HepG2 (cell line): ENCODE data around the gene OR2K2. TPM values are rescaled to one million over a fixed set of nuclear protein-coding genes. Genes with fewer than 3 reads are reported as not detected.

Source experiments
- AKAP8 ChIP-seq: sonication (generic); formaldehyde crosslinking; IDR thresholded peaks from 2 replicates; pipeline ENCODE4 v1.5.1; 2020; ENCODE audit warnings: mild to moderate bottlenecking, missing genetic modification reagents
- ATF7 ChIP-seq, 2 experiments: fragments of 450-650 bp in 1 of 2; sonication (generic) in 1 of 2; formaldehyde crosslinking in 1 of 2; IDR thresholded peaks; 2 replicates each; pipeline versions ENCODE4 v1.4.0 to v1.6.1; 2016 to 2020; ENCODE audit warnings: antibody characterized with exemption in 1 of 2, mild to moderate bottlenecking in 1 of 2, missing genetic modification reagents in 1 of 2
- CBFB ChIP-seq: sonication (generic); formaldehyde crosslinking; IDR thresholded peaks from 2 replicates; pipeline ENCODE4 v1.4.0; 2020; ENCODE audit warnings: missing genetic modification reagents
- CCAR2 ChIP-seq: fragments of 200-400 bp; formaldehyde crosslinking; optimal IDR thresholded peaks from 2 replicates; pipeline ENCODE3; 2018; ENCODE audit warnings: low read depth, mild to moderate bottlenecking, low read length, moderate library complexity
- ETV5 ChIP-seq: IDR thresholded peaks from 2 replicates; pipeline ENCODE4 v1.6.1; 2018; ENCODE audit warnings: missing biosample characterization, missing genetic modification reagents, inconsistent platforms, borderline replicate concordance
- HIVEP1 ChIP-seq: sonication (generic); formaldehyde crosslinking; IDR thresholded peaks from 2 replicates; pipeline ENCODE4 v1.4.0; 2020; ENCODE audit warnings: mild to moderate bottlenecking, missing genetic modification reagents
- HNF4A ChIP-seq: sonication (generic); formaldehyde crosslinking; IDR thresholded peaks from 2 replicates; pipeline ENCODE4 v1.4.0; 2020; ENCODE audit warnings: missing genetic modification reagents
- IRX3 ChIP-seq: sonication (generic); formaldehyde crosslinking; IDR thresholded peaks from 2 replicates; pipeline ENCODE4 v1.8.1; 2023; ENCODE audit warnings: mild to moderate bottlenecking, low read depth, missing genetic modification reagents, borderline replicate concordance
- NCOA2 ChIP-seq: sonication (generic); formaldehyde crosslinking; IDR thresholded peaks from 2 replicates; pipeline ENCODE4 v1.8.0; 2022; ENCODE audit warnings: inconsistent platforms
- NFKB2 ChIP-seq: sonication (generic); formaldehyde crosslinking; IDR thresholded peaks from 2 replicates; pipeline ENCODE4 v1.4.0; 2020; ENCODE audit warnings: missing genetic modification reagents, borderline replicate concordance
- PITX1 ChIP-seq: sonication (generic); formaldehyde crosslinking; IDR thresholded peaks from 2 replicates; pipeline ENCODE4 v1.5.1; 2020; ENCODE audit warnings: mild to moderate bottlenecking, missing genetic modification reagents
- RCOR2 ChIP-seq: IDR thresholded peaks from 2 replicates; pipeline ENCODE4 v1.6.1; 2016; ENCODE audit warnings: missing biosample characterization, missing genetic modification reagents
- SALL1 ChIP-seq: sonication (generic); formaldehyde crosslinking; IDR thresholded peaks from 2 replicates; pipeline ENCODE4 v1.8.0; 2022; ENCODE audit warnings: mild to moderate bottlenecking, missing genetic modification reagents
- SIX1 ChIP-seq: sonication (generic); formaldehyde crosslinking; IDR thresholded peaks from 2 replicates; pipeline ENCODE4 v1.4.0; 2020; ENCODE audit warnings: missing genetic modification reagents, borderline replicate concordance
- SNAI1 ChIP-seq: sonication (generic); formaldehyde crosslinking; IDR thresholded peaks from 2 replicates; pipeline ENCODE4 v1.5.0; 2020; ENCODE audit warnings: mild to moderate bottlenecking, missing genetic modification reagents, borderline replicate concordance
- TBP ChIP-seq: sonication (generic); formaldehyde crosslinking; IDR thresholded peaks from 2 replicates; pipeline ENCODE4 v1.5.0; 2020; ENCODE audit warnings: missing genetic modification reagents
- THAP11 ChIP-seq: IDR thresholded peaks from 2 replicates; pipeline ENCODE4 v1.6.1; 2016; ENCODE audit warnings: missing biosample characterization, missing genetic modification reagents
- TMF1 ChIP-seq: sonication (generic); formaldehyde crosslinking; IDR thresholded peaks from 2 replicates; pipeline ENCODE4 v1.8.1; 2022; ENCODE audit warnings: low read depth, missing genetic modification reagents
- ZKSCAN5 ChIP-seq: sonication (generic); formaldehyde crosslinking; IDR thresholded peaks from 2 replicates; pipeline ENCODE4 v1.5.1; 2020; ENCODE audit warnings: mild to moderate bottlenecking, missing genetic modification reagents
- ZNF205 ChIP-seq: IDR thresholded peaks from 2 replicates; pipeline ENCODE4 v1.6.1; 2018; ENCODE audit warnings: missing biosample characterization, missing genetic modification reagents
- ZNF468 ChIP-seq: sonication (generic); formaldehyde crosslinking; IDR thresholded peaks from 2 replicates; pipeline ENCODE4 v1.8.0; 2022; ENCODE audit warnings: mild to moderate bottlenecking, moderate library complexity, missing genetic modification reagents
- ZNF546 ChIP-seq: sonication (generic); formaldehyde crosslinking; conservative IDR thresholded peaks from 2 replicates; pipeline ENCODE4 v1.8.1; 2023; ENCODE audit warnings: mild to moderate bottlenecking, missing genetic modification reagents
- ZNF703 ChIP-seq: sonication (generic); formaldehyde crosslinking; IDR thresholded peaks from 2 replicates; pipeline ENCODE4 v1.5.1; 2020; ENCODE audit warnings: missing genetic modification reagents, mild to moderate bottlenecking, moderate library complexity, borderline replicate concordance
- polyA plus RNA-seq, 8 experiments: library from polyadenylated mRNA; depleted of rRNA in 3 of 8; stranded (reverse) in 7 of 8; unstranded in 1 of 8; fragments of >200 nt; fragmentation: Illumina TruSeq in 4 of 8; extraction: Trizol in 4 of 8; gene quantifications; 2 replicates each; pipeline versions ENCODE4 v1.2.1 to v1.2.3, GENCODE V29; 2011 to 2016; ENCODE audit warnings: low read depth in 4 of 8, missing spikeins in 1 of 8, mixed read lengths in 1 of 8; ENCODE audit not compliant: insufficient read depth in 1 of 8
- total RNA-seq, 5 experiments: library from RNA; depleted of rRNA; stranded (reverse); fragments of >200 nt; fragmentation: Illumina TruSeq; extraction: Trizol; gene quantifications; 2 replicates each; pipeline ENCODE4 v1.2.3, GENCODE V29; 2016; ENCODE audit warnings: low read depth in 1 of 5
- TF ChIP-seq, protein P1 (sequence below), 2 experiments: IDR thresholded peaks; 2 replicates each; pipeline ENCODE4 v1.6.1; 2011 to 2012; ENCODE audit warnings: low read length in 2 of 2, borderline replicate concordance in 1 of 2, low read depth in 1 of 2, mild to moderate bottlenecking in 1 of 2, moderate library complexity in 1 of 2
- TF ChIP-seq, protein P2 (sequence below): sonication (generic); formaldehyde crosslinking; IDR thresholded peaks from 2 replicates; pipeline ENCODE4 v1.5.0; 2020; ENCODE audit warnings: missing genetic modification reagents, mild to moderate bottlenecking, borderline replicate concordance
- TF ChIP-seq, protein P3 (sequence below): sonication (generic); formaldehyde crosslinking; IDR thresholded peaks from 2 replicates; pipeline ENCODE4 v1.5.0; 2020; ENCODE audit warnings: mild to moderate bottlenecking, missing genetic modification reagents

OR2K2 gene
- total and polyA plus RNA-seq, 2 of the 13 experiments (the other 11 are each of a cell fraction or from before 2014, with no cell fraction given), result not detected

DNA sequence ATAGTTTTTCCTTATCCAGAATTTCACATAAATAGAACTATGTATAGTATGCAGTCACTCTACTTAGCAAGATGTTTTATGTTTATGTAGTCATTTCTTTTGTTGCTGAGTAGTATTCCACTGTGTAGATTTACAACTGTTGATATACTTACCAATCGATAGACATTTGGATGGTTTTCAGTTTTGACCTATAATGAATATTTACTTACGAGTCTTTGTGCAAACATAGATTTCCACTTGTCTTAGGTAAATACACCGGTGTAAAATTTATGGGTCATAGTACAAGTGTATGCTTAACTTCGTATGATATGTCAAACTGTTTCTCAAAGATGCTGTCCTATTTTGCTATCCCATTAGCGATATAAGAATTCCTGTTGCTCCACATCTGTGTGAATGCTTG, 19.7 kb upstream of the OR2K2 start (continued):
- TF ChIP-seq SNAI1 (CRISPR knock-in tag) (no peak), THAP11 (CRISPR knock-in tag) (peak; percentile 58), HIVEP1 (no peak), TBP (CRISPR knock-in tag) (no peak), TMF1 (no peak), CCAR2 (no peak), CBFB (CRISPR knock-in tag) (0 out of 2 replicates have a peak, but pooled peaks have one; percentile 41), ZNF546 (no peak), RCOR2 (CRISPR knock-in tag) (peak; percentile 93), ZKSCAN5 (CRISPR knock-in tag) (no peak), ZNF205 (CRISPR knock-in tag) (0 out of 2 replicates have a peak, but pooled peaks have one; percentile 23), HNF4A (peak; percentile 82), ETV5 (CRISPR knock-in tag) (no peak; the same call in 1 of the 2 replicates), NCOA2 (CRISPR knock-in tag) (peak; percentile 83), ZNF468 (CRISPR knock-in tag) (no peak), ATF7 (IDR thresholded peaks at IDR 0.05) (no peak), ATF7 (CRISPR knock-in tag; IDR thresholded peaks at IDR 0.05) (no peak), ZNF703 (CRISPR knock-in tag) (no peak), IRX3 (no peak), SALL1 (CRISPR knock-in tag) (peak; percentile 39; the same call in 1 of the 2 replicates), NFKB2 (no peak), PITX1 (CRISPR knock-in tag) (0 out of 2 replicates have a peak, but pooled peaks have one; percentile 34), AKAP8 (CRISPR knock-in tag) (no peak), SIX1 (CRISPR knock-in tag) (peak; percentile 93; the same call in 1 of the 2 replicates)
- TF ChIP-seq, protein P1, sequence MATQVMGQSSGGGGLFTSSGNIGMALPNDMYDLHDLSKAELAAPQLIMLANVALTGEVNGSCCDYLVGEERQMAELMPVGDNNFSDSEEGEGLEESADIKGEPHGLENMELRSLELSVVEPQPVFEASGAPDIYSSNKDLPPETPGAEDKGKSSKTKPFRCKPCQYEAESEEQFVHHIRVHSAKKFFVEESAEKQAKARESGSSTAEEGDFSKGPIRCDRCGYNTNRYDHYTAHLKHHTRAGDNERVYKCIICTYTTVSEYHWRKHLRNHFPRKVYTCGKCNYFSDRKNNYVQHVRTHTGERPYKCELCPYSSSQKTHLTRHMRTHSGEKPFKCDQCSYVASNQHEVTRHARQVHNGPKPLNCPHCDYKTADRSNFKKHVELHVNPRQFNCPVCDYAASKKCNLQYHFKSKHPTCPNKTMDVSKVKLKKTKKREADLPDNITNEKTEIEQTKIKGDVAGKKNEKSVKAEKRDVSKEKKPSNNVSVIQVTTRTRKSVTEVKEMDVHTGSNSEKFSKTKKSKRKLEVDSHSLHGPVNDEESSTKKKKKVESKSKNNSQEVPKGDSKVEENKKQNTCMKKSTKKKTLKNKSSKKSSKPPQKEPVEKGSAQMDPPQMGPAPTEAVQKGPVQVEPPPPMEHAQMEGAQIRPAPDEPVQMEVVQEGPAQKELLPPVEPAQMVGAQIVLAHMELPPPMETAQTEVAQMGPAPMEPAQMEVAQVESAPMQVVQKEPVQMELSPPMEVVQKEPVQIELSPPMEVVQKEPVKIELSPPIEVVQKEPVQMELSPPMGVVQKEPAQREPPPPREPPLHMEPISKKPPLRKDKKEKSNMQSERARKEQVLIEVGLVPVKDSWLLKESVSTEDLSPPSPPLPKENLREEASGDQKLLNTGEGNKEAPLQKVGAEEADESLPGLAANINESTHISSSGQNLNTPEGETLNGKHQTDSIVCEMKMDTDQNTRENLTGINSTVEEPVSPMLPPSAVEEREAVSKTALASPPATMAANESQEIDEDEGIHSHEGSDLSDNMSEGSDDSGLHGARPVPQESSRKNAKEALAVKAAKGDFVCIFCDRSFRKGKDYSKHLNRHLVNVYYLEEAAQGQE (IDR thresholded peaks at IDR 0.05; ENCODE audit: borderline replicate concordance in 1 of 2, low read depth in 1 of 2, low read length in 2 of 2), result peak in 1 of 2 experiments; percentile 73; a peak in 1 of 4 replicates
- TF ChIP-seq, protein P2, sequence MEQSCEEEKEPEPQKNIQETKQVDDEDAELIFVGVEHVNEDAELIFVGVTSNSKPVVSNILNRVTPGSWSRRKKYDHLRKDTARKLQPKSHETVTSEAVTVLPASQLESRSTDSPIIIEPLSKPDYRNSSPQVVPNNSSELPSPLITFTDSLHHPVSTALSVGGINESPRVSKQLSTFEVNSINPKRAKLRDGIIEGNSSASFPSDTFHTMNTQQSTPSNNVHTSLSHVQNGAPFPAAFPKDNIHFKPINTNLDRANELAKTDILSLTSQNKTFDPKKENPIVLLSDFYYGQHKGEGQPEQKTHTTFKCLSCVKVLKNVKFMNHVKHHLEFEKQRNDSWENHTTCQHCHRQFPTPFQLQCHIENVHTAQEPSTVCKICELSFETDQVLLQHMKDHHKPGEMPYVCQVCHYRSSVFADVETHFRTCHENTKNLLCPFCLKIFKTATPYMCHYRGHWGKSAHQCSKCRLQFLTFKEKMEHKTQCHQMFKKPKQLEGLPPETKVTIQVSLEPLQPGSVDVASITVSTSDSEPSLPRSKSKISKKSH (CRISPR knock-in tag), result no peak
- TF ChIP-seq, protein P3, sequence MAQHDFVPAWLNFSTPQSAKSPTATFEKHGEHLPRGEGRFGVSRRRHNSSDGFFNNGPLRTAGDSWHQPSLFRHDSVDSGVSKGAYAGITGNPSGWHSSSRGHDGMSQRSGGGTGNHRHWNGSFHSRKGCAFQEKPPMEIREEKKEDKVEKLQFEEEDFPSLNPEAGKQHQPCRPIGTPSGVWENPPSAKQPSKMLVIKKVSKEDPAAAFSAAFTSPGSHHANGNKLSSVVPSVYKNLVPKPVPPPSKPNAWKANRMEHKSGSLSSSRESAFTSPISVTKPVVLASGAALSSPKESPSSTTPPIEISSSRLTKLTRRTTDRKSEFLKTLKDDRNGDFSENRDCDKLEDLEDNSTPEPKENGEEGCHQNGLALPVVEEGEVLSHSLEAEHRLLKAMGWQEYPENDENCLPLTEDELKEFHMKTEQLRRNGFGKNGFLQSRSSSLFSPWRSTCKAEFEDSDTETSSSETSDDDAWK (CRISPR knock-in tag), result no peak
